K562 (cell line): ENCODE measurements around the gene AP1M1. TPM values are rescaled to one million over a fixed set of nuclear protein-coding genes. Genes with fewer than 3 reads are reported as not detected.

Experiments used
- ARID2 ChIP-seq: fragments of 450-650 bp; IDR thresholded peaks from 2 replicates; pipeline ENCODE4 v1.6.1; 2017; ENCODE audit warnings: antibody characterized with exemption, mild to moderate bottlenecking
- ASH1L ChIP-seq: fragments of 450-650 bp; IDR thresholded peaks from 2 replicates; pipeline ENCODE4 v1.6.1; 2018; ENCODE audit warnings: borderline replicate concordance, mild to moderate bottlenecking, low read depth; ENCODE audit not compliant: partially characterized antibody
- BMI1 ChIP-seq: fragments of 150-350 bp; IDR thresholded peaks from 2 replicates; pipeline ENCODE4 v1.6.1; 2014; ENCODE audit warnings: low read length
- C11orf30 ChIP-seq: fragments of 450-650 bp; IDR thresholded peaks from 2 replicates; pipeline ENCODE4 v1.6.1; 2016; ENCODE audit warnings: low read depth, mild to moderate bottlenecking
- CHD1 ChIP-seq: fragments of 200-600 bp; sonication (generic); IDR thresholded peaks from one replicate; pipeline ENCODE4 v1.6.1; 2012; ENCODE audit warnings: mild to moderate bottlenecking, moderate library complexity, low read length, inconsistent platforms
- CTBP1 ChIP-seq: fragments of 450-650 bp; IDR thresholded peaks from 2 replicates; pipeline ENCODE4 v1.6.1; 2016; ENCODE audit warnings: borderline replicate concordance
- ELF4 ChIP-seq: fragments of 450-650 bp; formaldehyde crosslinking; IDR thresholded peaks from 2 replicates; pipeline ENCODE4 v1.4.0; 2022; ENCODE audit warnings: missing genetic modification characterization
- EWSR1 ChIP-seq: fragments of 450-650 bp; IDR thresholded peaks from 2 replicates; pipeline ENCODE4 v1.6.1; 2018; ENCODE audit warnings: borderline replicate concordance, mild to moderate bottlenecking, low read depth, moderate library complexity; ENCODE audit not compliant: partially characterized antibody
- HNRNPLL ChIP-seq: fragments of 200-400 bp; formaldehyde crosslinking; IDR thresholded peaks from 2 replicates; pipeline ENCODE4 v1.6.1; 2017; ENCODE audit warnings: low read length, low read depth, mild to moderate bottlenecking; ENCODE audit not compliant: poor library complexity, severe bottlenecking
- KDM4B ChIP-seq, 2 experiments: fragments of 450-650 bp in 1 of 2; sonication (generic) in 1 of 2; IDR thresholded peaks; 2 replicates each; pipeline ENCODE4 v1.6.1; 2016 to 2017; ENCODE audit warnings: borderline replicate concordance in 2 of 2, antibody characterized with exemption in 1 of 2, low read depth in 1 of 2, mild to moderate bottlenecking in 1 of 2
- MAFK ChIP-seq: IDR thresholded peaks from 2 replicates; pipeline ENCODE4 v1.6.1; 2011; ENCODE audit warnings: low read length, improper control_type of control experiment
- NEUROD1 ChIP-seq: fragments of 150-350 bp; IDR thresholded peaks from 2 replicates; pipeline ENCODE4 v1.6.1; 2014; ENCODE audit warnings: borderline replicate concordance, low read length, low read depth; ENCODE audit not compliant: partially characterized antibody
- RBBP5 ChIP-seq: fragments of 200-600 bp; sonication (generic); IDR thresholded peaks from 2 replicates; pipeline ENCODE4 v1.6.1; 2012; ENCODE audit warnings: borderline replicate concordance, mild to moderate bottlenecking, low read length, control low read depth, inconsistent platforms; ENCODE audit not compliant: insufficient read depth, poor library complexity, severe bottlenecking
- SMAD4 ChIP-seq: fragments of 250-450 bp; sonication (Bioruptor Pico); conservative IDR thresholded peaks from 2 replicates; pipeline ENCODE4 v1.8.0; 2021; ENCODE audit warnings: inconsistent platforms, mild to moderate bottlenecking, moderate library complexity
- ZFP30 ChIP-seq: fragments of 250-450 bp; sonication (Bioruptor Pico); IDR thresholded peaks from 2 replicates; pipeline ENCODE4 v1.8.0; 2022; ENCODE audit warnings: moderate library complexity, mild to moderate bottlenecking, inconsistent platforms, borderline replicate concordance
- ZNF668 ChIP-seq: fragments of 250-450 bp; sonication (Bioruptor Pico); IDR thresholded peaks from 2 replicates; pipeline ENCODE4 v1.8.0; 2022; ENCODE audit warnings: mild to moderate bottlenecking, inconsistent platforms
- polyA plus RNA-seq, 8 experiments: library from polyadenylated mRNA; depleted of rRNA in 4 of 8; stranded (reverse) in 5 of 8; unstranded in 3 of 8; fragments of >200 nt; fragmentation: Nextera tagmentation in 2 of 8; fragmentation: Illumina TruSeq in 1 of 8; extraction: Ambion mirVana in 2 of 8; extraction: Trizol in 1 of 8; gene quantifications; 2 replicates each; pipeline versions ENCODE4 v1.2.1 to v1.2.3, GENCODE V29; 2011 to 2014; ENCODE audit warnings: inconsistent platforms in 1 of 8, missing spikeins in 1 of 8
- total RNA-seq, 7 experiments: library from RNA; depleted of rRNA in 6 of 7; stranded (reverse); fragments of >200 nt in 6 of 7; fragmentation: Illumina TruSeq in 2 of 7; extraction: Trizol in 2 of 7; gene quantifications; 2 replicates each; pipeline versions ENCODE4 v1.2.1 to v1.2.3, GENCODE V29; 2011 to 2021; ENCODE audit warnings: low replicate concordance in 1 of 7
- TF ChIP-seq, protein P1 (sequence below): fragments of 450-650 bp; formaldehyde crosslinking; IDR thresholded peaks from 2 replicates; pipeline ENCODE4 v1.4.0; 2020; ENCODE audit warnings: mild to moderate bottlenecking, moderate library complexity
- TF ChIP-seq, protein P2 (sequence below): sonication (generic); formaldehyde crosslinking; IDR thresholded peaks from 2 replicates; pipeline ENCODE4 v1.8.0; 2022; ENCODE audit warnings: mild to moderate bottlenecking, missing genetic modification reagents
- TF ChIP-seq, protein P3 (sequence below): fragments of 250-450 bp; sonication (Bioruptor Pico); IDR thresholded peaks from 2 replicates; pipeline ENCODE4 v1.5.0; 2021
- TF ChIP-seq, protein P4 (sequence below): fragments of 250-450 bp; sonication (Bioruptor Pico); IDR thresholded peaks from 2 replicates; pipeline ENCODE4 v1.6.1; 2021; ENCODE audit warnings: mild to moderate bottlenecking

Gene AP1M1
- total and polyA plus RNA-seq, 9 of the 15 experiments (the other 6 are each of a cell fraction or from before 2014, with no cell fraction given) = 0.87 to 56.2 (median 29.1) TPM

DNA sequence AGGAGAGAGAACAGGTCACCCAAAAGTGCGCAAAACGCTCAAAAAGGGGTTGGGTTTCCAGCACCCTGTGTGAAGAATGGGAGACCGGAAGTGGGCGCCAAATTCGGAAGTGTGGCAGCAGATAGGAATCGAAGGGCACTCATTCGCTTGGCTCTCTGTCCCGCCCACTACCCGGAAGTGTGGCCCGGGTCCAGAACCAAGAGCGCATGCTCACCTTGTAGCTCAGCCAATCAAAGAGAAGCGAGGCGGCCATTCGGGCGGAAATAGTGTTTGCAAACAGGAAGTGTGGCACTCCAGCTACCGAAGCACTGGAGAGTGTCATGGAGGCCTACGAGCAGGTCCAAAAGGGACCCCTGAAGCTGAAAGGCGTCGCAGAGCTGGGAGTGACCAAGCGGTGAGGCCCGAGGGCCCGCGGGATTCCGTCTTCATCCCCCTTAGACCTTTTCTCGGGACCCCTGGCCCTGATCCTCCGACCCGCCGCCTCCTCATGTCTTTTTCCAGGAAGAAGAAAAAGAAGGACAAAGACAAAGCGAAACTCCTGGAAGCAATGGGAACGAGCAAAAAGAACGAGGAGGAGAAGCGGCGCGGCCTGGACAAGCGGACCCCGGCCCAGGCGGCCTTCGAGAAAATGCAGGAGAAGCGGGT is 12.5 kb upstream of the AP1M1 start, which contains the start of gene FAM32A (continued):
- TF ChIP-seq KDM4B (IDR thresholded peaks at IDR 0.05; ENCODE audit: borderline replicate concordance in 2 of 2, low read depth in 1 of 2) (peak in 1 of 2 experiments; percentile 49; a peak in 2 of 4 replicates), ELF4 (CRISPR knock-in tag) (peak; percentile 89), C11orf30 (peak; percentile 91), HNRNPLL (peak; percentile 11), MAFK (0 out of 2 replicates have a peak, but pooled peaks have one; percentile 1), ZFP30 (no peak), SMAD4 (no peak), CHD1 (peak; percentile 68), ZNF668 (CRISPR knock-in tag) (no peak), CTBP1 (no peak), ARID2 (no peak), ASH1L (peak; percentile 86), RBBP5 (peak; percentile 78), EWSR1 (no peak), BMI1 (no peak), NEUROD1 (no peak)
- TF ChIP-seq, protein P1, sequence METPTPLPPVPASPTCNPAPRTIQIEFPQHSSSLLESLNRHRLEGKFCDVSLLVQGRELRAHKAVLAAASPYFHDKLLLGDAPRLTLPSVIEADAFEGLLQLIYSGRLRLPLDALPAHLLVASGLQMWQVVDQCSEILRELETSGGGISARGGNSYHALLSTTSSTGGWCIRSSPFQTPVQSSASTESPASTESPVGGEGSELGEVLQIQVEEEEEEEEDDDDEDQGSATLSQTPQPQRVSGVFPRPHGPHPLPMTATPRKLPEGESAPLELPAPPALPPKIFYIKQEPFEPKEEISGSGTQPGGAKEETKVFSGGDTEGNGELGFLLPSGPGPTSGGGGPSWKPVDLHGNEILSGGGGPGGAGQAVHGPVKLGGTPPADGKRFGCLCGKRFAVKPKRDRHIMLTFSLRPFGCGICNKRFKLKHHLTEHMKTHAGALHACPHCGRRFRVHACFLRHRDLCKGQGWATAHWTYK = no peak
- TF ChIP-seq, protein P2, sequence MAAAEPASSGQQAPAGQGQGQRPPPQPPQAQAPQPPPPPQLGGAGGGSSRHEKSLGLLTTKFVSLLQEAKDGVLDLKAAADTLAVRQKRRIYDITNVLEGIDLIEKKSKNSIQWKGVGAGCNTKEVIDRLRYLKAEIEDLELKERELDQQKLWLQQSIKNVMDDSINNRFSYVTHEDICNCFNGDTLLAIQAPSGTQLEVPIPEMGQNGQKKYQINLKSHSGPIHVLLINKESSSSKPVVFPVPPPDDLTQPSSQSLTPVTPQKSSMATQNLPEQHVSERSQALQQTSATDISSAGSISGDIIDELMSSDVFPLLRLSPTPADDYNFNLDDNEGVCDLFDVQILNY = no peak
- TF ChIP-seq, protein P3, sequence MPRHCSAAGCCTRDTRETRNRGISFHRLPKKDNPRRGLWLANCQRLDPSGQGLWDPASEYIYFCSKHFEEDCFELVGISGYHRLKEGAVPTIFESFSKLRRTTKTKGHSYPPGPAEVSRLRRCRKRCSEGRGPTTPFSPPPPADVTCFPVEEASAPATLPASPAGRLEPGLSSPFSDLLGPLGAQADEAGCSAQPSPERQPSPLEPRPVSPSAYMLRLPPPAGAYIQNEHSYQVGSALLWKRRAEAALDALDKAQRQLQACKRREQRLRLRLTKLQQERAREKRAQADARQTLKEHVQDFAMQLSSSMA (CRISPR knock-in tag) = peak; percentile 98
- TF ChIP-seq, protein P4, sequence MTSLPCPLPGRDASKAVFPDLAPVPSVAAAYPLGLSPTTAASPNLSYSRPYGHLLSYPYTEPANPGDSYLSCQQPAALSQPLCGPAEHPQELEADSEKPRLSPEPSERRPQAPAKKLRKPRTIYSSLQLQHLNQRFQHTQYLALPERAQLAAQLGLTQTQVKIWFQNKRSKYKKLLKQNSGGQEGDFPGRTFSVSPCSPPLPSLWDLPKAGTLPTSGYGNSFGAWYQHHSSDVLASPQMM = no peak
